Activated CD4-positive, alpha-beta T cell treated with anti-CD3 and anti-CD28 coated beads, Interleukin-2, Interleukin-4, amounts not matched to agents 100 ng/mL and 50 ng/mL, durations not matched to agents 16 hours and 8 hours (primary cell): ENCODE data around the gene KRT17.
"Not testable (repeated sequence)": the region's sequence is repeated elsewhere in the genome, so short reads cannot be mapped to it uniquely, and the experiment has no call there.

Source experiments
- DNase-seq: peaks from one replicate; pipeline ENCODE4 v3.0.0-alpha.2; 2020; ENCODE audit warnings: low spot score

Gene KRT17

DNA sequence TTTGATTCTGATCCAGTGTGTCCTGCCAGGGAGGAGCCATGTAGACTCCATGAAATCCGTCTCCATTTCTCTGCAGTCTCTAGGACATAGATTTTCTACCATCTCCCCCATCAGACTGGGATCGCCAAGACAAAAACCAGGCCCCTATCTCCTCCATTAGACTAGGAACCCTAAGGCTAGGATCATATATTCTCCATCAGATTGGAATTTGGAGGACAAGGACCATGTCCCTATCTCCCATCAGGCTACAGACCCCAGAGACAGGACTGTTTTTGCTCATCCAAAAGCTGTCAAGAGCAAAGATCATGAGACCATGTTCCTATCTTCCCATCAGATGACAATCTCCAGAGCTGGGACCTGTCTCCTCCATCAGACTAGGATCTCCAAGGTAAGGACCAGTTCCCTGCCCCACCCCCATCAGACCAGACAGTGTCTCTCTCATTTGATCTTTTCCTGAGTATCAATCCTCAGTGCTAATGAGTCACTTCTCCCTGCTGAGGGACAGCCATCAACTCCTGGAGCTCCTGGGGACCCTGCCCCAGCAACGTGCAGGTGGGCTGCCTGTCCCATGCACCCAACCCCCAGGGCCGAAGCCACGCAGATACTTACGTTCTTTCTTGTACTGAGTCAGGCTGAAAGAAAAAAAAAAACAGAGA, 4.3 kb downstream of the KRT17 start:
- DNase-seq, result not testable (repeated sequence)

DNA sequence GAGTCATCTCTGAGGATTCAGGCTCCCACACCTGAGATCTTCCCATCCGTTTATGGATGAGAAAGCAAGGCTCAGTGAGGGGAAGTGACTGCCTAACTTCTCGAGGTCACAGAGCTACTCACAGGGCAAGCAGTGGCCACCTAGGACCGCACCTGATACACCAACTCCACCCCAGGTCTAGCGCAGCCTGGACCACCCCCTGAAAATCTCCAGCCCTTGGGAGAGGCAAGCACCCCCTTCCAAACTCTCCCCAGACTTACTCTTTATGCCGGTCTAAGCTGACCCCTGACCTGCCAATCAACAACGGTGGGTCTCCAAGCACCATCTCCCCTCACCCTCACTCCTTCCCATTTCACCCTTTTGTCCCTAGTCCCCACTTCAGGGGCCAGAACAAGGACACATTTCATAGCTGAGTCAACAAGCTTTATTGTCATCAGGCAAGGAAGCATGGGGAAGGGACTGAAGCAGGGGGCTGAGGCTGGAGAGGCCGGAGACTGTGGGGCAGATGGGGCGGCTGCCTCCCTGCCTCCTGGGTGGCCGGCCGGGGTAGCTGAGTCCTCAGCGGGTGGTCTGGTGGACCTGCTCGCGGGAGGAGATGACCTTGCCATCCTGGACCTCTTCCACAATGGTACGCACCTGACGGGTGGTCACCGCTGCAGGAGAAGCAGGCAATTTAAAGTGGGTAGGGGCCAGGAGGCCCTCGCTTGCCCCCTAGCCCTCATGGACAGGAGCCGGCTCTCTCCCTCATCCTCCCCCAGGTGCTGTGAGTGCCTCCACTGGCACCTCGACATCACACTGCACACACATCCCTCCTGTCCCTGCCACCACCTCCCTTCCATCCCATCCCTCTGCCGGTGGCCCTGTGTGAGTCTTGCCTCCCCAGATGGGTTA, 5.1 kb downstream of the KRT17 start:
- DNase-seq, result no peak

DNA sequence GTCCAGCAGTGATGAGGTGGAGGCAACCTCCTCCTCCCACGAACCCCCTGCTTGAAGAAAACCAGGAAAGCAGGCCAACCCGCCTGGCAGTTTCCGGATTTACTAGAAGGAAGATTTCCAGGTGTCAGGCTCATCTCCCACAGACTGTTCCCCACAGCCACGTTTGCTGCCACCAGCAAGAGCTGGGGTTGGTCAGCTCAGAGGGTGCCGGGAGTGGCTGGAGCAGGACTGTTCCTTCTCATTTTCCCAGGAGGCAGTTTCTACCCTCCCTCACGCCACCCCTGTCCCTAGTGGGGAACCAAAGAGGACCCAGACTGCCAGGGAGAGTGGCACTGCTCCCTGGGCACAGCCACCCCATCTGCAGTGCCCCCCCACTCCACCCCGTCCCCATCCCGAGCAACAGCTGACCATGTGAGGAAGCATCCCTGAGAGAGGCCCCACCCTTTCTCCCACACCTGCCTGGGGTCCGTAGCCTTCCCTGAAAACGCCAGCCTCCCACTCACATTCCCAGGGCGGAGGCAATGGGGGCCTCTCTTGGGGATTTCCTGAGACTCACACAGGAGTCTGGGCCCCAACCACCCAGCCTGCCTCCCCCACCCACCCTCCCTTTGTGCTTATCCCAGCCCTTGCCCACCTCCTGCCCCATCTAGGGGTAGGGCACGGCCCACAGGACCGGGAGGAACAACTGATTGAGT, 5.9 kb downstream of the KRT17 start:
- DNase-seq, result no peak

DNA sequence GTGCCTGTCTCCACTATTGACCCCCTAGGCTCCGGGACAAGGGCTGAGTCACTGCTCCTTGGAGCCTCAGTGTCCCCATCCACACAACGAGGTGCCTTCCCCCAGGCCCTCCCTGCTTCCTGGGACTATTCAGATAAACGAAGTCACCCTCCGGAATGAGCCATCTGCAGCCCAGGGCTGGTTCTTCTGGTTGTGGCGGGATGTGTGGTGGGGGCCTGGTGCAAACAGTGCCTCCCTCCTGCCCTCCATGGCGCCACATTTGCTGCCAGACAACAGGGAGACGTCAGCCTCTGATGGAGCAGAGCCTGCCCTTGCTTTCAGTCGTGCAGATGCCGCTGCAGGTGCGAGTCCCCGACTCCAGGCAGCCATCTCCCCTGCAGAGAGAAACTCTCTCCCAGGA, 6.7 kb downstream of the KRT17 start:
- no peak for DNase-seq

DNA sequence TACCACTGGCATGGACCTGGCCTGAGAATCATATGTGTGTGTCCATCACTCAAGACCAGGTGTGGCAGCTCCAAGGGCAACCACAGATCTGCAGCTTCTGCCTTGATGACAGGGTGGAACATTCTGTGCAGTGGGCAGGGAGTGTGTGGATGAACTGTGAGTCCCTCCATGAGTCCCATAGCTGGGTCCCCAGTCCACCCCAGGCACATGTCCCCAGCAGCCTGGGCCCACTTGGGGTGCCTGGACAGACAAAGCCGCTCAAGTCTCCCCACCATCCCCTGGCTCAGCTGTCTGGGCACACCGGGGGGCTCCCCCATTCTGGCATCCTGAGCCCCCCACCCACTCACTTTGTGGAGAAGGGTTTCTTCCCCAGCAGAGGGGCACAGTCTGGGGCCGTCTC, 7.2 kb downstream of the KRT17 start:
- no peak for DNase-seq

DNA sequence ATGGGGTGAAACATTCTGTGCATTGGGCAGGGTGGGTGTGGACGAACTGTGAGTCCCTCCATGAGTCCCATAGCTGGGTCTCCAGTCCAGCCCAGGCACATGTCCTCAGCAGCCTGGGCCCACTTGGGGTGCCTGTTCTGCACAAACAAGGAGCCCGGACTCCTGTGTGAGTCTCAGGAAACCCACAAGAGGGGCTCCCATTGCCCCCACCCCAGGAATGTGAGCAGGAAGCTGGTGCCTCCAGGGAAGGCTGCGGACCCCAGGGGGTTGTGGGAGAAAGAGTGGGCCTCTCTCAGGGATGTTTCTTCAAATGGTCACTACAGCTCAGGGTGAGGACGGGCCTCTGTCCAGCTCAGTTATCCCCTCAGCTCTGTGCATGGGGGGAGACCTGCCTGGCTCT, 7.9 kb downstream of the KRT17 start:
- DNase-seq, result not testable (repeated sequence)

DNA sequence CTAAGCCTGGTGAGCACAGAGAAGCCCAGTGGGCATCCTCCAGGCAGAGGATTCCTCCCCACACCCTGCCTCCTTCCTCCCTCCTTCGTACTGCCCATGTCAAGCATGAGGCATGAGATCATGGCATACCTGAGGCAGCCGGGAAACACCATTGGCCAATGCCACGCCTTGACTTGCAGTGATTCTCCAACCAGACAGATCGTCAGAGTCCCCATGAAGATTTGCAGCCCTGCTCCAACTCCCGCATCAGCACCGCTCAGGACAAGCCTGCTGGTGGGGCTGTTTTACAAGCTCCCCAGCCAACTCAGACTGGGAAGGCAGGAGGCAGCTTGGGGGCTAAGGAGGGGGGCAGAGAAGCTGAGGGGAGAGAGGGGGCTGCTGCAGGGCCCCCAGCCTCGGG, 8.9 kb downstream of the KRT17 start:
- no peak for DNase-seq

DNA sequence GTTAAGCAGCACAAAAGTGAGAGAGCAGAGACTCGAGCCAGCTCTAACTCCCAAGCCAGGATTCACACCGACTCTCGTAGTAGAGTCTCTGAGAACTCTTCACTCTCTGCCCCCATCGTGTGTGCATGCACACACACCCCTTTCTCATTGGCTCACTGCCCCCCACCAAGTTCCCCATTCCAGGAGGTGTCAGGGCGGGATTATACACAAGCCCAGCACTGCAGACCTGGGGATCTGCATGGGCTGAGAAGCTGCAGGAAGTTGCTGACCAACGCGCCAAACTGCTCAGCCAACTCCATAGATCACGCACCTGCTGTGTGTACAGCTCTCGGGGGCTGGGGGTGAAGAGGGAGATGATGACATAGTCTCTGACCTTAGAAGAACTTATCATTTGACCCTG, 9.6 kb downstream of the KRT17 start:
- not testable (repeated sequence) for DNase-seq

DNA sequence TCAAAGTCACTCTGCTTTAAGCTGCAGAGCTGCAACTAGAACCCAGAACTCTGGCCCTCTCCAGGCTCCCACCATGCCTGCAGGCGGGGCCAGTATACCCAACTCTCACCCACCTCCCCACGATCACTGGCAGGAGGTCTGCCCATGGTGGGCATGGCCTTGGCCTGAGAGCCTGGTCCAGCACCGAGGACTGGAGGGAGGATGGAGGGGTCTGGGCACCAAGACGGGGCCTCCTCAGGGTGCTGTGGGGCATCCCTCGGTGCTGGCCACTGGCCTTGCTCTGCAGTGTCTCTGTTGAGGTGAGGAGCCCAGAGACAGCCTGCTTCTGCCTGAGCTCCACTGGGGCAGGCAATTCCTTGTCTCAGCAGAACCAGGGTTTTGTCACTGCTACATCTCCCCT, 10.3 kb downstream of the KRT17 start:
- no peak for DNase-seq

DNA sequence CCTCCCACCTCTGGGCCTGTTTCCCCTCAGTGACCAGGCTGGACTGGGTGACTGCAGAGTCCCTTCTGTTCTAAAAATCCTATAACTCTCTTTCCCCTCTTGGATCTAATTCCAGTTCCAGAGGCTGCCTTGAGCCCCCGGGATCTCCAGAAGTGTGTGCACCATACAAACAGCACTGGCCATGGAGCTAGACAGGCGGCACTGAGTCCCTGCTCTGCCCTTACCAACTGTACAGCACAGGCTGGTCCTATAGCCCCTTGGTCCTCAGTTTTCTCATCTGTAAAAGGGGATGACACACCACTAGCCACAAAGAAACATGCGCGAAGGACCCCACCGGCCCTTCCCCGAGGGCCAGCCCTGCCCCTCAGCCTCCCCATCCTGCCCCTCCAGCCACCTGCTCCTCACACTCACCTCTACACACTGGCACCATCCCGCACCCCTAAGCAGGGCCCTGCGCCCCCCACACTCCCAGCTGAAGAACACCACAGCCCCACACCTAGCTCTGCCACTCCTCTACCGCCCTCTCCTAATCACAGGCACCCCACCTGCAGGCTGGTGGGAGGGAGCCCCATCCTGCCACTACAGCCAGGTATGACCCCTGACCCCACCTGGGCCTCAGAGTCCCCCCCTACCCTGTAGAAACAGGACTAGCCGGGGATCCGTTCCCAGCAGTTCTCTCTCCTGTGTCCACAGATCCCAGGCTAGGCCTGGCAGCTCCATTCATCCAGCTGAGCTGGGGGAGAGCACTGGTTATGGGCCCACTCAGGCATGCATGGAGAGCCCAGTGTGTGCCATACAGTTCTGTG, 10.9 kb downstream of the KRT17 start:
- no peak for DNase-seq

DNA sequence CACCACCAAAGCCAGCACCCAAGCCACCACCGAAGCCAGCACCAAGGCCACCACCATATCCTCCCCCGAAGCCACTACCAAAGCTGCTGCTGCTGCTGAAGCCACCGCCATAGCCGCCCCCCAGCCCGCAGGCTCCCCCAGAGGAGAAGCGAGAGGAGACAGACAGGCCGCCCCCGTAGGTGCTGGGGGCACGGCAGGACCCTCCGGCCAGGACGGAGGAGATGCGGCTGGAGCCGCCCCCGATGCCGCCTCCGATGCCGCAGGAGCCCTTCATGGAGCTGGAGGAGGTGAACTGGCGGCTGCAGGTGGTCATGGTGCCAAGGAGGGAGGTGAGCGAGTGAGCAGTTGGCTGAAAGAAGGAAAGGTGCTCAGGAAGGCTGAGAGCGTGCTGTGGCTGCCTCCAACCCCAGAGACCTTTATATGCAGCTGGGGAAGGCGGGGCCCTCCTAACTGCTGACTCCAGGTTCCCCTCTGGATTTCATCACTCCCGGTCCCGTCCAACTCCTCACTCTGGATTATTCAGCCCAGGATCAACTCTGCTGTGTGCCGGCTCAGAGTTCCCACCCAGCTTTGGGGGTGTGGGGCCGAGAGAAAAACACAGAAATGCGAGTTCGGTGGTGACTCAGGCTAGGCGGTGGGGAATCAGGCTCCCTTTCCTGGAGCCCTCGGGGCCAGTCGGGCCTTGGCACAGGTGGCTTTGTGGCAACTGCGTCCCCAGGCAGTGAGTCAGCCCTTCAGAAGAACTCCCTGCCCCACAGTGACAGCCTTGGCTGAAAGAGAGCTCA, 11.8 kb downstream of the KRT17 start, which contains the start of gene KRT16:
KRT16 (minus strand) TSS at position 392 of the 785 bp plus-strand sequence; CDS start at position 313, 79 bp downstream.
- DNase-seq, result not testable (repeated sequence)

DNA sequence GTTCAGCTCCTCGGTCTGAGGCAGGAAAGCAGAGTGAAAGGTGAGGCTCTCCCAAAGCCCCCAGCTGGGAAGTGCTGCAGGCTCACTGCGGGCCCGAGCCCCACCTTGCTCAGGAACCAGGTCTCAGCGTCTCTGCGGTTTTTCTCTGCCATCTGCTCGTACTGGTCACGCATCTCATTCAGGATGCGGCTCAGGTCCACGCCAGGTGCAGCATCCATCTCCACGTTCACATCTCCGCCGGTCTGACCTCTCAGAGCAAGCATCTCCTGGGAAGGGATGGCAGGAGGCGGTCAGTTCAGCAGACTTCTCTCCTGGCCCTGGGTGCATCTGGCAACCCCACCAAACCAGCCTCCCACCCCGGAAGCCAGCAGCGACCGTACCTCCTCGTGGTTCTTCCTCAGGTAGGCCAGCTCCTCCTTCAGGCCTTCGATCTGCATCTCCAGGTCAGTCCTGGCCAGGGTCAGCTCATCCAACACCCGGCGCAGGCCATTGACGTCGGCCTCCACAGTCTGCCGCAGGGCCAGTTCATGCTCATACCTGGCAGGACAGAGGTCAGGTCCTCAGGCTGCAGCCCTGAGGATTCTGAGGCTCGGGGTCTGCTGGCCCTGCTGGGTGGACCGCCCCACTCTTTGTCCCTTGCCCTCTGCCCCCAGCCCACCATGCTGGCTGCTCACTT, 13.3 kb downstream of the KRT17 start:
- DNase-seq, result no peak

DNA sequence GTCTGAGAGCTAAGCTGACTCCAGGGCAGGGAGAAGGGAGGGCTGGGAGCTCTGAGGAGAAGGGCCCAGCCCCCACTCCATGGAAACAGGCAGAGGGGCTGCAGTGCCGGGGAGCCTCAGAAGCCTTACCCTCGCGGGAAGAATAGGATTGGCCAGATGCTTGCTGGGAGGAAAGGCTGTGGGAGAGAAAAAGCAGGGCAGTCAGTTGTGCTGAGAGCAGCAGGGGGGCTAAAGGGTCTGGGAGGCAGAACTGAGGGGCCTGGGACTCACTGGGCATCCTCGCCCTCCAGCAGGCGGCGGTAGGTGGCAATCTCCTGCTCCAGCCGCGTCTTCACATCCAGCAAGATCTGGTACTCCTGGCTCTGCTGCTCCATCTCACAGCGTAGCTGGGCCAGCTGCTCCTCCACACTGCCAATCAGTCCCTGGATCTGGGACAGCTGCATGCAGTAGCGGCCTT, 14.3 kb downstream of the KRT17 start:
- not testable (repeated sequence) for DNase-seq

DNA sequence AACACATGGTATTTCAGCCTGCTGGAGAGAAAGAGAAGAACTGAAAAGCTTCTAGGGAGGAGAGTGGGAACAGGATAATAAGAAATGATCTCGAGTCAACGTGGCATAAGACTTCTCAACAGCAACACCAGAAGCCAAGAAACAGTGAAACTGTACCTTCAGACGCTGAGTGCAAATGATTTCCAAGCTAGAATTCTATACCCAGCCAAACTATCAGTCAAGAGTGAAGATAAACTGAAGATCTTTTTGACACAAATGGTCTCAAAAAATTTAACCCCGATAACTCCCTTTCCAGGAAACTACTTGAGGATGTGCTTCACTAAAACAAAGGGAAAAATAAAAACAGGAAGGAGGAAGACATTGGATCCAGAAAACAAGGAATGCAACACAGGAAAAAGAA, 17.4 kb downstream of the KRT17 start:
- not testable (repeated sequence) for DNase-seq

DNA sequence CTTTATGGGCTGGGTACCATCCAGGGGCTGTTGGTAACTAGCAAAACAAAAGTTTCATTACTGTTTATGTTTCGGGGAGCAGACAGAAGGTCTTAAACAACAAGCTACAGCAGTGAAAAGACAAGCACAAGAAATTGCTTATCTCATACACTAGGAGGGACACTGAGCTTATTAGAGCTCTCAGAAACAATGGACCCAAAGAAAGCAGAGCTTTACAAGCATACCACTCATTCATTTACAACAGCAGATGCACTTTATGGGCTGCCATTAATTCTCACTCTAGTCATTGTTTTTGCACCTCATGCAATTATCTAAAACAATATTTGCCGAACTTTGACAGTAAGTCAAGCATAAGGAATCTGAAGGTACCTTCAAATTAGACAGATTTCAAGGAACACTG, 21.9 kb downstream of the KRT17 start:
- no peak for DNase-seq

DNA sequence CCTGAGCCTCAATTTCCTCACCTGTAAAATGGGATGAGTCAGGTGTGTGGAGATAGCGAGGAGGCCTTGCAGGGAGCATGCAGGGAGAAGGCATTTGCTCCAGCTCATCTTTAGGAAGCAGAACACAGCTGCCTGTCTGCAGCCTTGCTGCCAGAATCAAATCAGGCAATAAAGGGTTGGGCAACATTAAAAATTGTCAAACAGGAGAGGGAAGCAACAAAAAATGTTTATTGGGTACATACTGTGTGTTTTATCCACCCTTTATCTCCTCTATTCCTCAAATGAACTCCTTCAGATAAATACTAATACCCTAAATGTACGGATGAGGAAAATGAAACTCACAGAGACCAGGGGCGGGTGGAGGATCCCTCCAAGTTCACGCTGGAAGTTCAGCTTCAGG, 24.1 kb downstream of the KRT17 start:
- no peak for DNase-seq

DNA sequence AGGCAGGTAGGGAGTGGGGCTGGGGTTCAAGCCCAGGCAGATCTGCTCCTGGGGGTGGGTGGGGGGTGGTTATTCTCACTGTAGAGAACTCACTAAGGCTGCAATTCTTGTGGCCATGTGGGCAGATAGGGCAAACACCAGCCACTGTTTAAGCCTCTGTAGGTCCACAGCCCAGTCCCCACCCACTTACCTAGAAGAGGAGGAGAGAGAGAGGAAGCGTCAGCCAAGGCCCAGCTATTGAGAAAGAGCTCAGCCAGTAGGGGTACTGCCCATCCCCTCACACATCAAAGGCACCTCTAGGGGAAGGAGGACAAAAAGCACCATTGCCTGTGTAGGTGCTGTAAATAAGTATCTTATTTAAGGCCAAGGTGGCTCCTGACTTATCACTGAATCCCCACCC, 24.7 kb downstream of the KRT17 start:
- DNase-seq, result no peak

DNA sequence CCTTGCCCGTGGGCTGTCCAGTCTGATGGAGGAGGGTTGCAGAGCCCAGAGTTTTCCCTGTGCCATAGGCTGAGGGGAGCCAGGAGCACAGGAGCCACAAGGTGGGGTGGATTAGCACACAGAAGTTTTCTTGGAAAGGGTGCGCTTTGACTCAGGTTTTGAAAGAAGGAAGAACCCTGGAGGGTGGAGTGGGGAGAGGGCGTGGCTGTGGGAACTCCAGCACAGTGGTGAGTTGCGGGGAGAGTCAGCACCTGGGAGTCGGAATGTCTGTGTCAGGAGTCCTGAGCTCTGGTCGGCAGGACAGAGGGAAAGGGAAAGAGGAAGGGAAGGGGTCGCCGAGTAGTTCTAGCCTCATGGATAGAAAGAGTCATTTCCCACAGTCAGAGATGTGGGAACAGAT, 28.8 kb downstream of the KRT17 start:
- no peak for DNase-seq

DNA sequence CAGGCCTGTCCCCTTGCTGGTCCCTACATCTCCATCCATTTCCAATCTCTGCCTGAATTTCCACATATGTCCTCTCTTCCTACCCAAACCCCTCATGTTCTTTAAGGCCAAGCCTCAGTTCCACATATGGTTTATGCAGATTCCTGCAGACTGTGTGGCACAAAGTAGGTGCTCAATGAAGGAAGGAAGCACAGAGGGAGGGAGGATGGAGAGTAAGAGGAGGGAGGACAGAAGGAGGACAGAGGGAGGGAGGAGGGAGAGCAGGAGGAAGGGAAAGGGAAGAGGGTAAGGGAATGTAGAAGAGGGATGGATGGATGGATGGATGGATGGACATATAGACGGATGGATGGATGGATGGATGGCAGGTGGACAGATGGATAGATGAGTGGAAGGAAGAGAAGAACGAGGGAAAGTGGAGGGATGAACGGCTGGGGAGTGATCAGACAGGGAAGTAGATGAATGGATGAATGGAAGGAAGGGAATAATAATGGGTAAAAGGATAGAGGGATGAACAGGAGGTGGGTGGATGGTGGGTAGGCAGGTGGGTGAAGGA, 29.9 kb downstream of the KRT17 start:
- no peak for DNase-seq

DNA sequence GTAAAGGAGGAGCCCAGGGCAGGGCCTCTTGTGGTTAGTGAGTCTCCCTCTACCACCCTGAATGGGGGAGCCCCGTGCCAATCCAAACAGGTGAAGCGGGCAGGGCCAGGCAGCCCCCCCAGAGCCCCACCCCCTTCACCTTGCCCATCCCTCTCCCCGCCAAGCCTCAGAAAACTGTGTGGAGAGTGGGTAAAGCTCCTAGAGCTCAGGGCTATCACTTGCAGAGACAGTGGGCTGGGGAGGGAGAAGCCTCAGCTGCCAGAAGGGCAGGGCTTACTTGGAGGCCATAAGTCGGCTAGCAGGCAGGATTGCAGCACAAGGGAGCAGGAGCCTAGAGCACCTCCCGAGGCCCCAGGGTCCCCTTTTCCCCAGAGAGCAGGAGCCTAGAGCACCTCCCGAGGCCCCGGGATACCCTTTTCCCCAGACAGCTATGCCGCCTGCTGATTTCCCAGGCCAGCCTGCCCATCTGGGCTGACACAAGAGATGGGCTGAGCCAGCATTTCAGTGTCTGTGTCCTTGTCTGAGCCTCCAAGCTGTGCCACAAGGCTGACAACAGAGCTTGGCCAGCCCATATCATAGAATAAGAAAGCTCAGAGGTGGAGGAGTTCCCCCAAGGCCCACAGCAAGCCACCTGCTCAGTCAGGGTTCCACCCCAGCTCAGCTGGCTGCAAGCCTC, 30.9 kb downstream of the KRT17 start:
- DNase-seq, result no peak
